Measurements from ENCODE around the gene COL15A1. TPM values are rescaled to one million over a fixed set of nuclear protein-coding genes. Genes with fewer than 3 reads are reported as not detected.

COL15A1 gene
- total RNA-seq = 2.2 and 2.4 TPM in 2 replicates

GRCh38 chr9:98943682-98944056 is at the start of gene COL15A1:
COL15A1 (plus strand) TSS chr9:98943907; CDS start chr9:98944062, 155 bp downstream.

GRCh38 chr9:99104459-99105151 is 160.9 kb downstream of the COL15A1 start, which contains the start of gene TGFBR1:
TGFBR1 (plus strand) TSS chr9:99105113; CDS start chr9:99105206, 93 bp downstream.

Other genes starting within 250 kb of the COL15A1 start
- 4.0 and 5.4 TPM in 2 replicates for gene GABBR2, start 235.0 kb upstream of the COL15A1 start, total RNA-seq
- 19.5 and 21.4 TPM in 2 replicates for gene ANKS6, start 147.4 kb upstream of the COL15A1 start, total RNA-seq
- gene GALNT12, start 136.2 kb upstream of the COL15A1 start, total RNA-seq = 5.5 TPM in 2 replicates
- 10.7 and 11.9 TPM in 2 replicates for gene TGFBR1, start 161.2 kb downstream of the COL15A1 start, total RNA-seq

Data from bronchus fibroblast of lung (primary cell).